GM21390 (cell line): ENCODE results near the gene GMEB2.
"Not testable (repeated sequence)": the region's sequence is repeated elsewhere in the genome, so short reads cannot be mapped to it uniquely, and the experiment has no call there.

Experiments
- ATAC-seq: cut with Tn5 transposase; IDR thresholded peaks from one replicate; pipeline ENCODE4 v1.9.1; 2021; ENCODE audit not compliant: unreplicated experiment

GMEB2 gene

DNA sequence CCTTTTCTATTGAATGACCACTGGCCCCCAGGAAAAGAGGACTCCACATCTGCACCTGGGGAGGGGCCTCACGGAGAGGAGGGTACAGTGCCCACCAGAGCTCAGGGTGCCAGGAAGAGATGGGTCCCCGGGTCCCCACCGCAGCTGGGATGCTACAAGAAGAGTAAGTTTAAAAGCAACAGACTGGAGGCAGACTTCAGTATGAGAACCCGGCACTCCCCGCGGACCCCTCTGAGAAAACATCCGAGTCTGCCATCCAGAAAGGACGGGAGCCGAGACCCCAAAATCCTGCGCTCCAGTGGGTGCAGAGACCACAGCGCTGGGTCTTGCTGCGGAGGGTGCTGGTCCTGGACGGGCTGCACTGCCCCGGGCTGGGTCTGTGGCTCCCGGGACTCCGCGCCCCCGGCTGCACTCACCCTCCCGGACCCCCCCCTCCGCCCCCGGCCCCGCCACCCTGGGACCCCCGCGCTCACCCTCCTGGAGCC lies 53.2 kb downstream of the GMEB2 start:
- no peak for ATAC-seq

DNA sequence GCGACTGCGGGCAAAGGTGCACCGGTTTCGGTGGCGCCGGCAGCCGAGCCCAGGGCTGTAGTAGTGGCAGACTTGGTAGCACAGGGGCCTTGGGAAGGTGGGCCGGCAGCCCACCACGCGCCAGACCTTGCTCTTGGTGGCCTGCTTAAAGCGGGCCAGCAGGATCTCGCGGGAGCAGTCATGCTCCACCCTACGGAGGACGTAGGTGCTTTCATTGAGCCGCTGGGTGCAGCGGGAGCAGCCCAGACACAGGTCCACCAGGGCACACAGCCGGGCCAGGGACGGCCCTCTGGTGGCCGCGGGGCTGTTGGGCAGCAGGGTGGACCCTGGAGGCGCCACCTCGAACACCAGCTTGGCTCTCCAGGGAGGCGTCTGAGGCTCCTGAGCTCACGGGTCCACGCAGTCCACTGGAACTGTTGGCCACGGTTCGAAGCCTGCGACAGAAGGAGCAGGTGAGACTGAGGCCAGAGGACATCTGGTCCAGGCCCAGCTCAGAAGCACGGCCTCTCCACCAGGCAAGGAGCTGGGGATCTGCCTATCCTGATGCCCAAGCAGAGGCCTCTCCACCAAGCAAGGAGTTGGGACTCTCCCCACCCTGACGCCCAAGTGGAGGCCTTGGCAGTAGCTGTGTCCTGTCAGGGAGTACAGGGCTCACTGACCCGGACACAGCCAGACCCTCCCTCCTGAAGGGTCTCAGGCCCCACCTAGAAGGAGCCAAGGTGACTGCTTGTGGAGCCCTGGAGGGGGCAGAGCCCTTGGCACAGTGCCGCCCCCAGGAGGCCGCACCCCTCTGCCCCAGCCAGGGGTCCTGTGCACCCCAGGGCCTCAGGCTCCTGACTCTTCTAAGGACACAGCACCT lies 53.9 kb downstream of the GMEB2 start:
- no peak for ATAC-seq

GRCh38 chr20:63572071-63572787 lies 54.7 kb downstream of the GMEB2 start:
- no peak for ATAC-seq

DNA sequence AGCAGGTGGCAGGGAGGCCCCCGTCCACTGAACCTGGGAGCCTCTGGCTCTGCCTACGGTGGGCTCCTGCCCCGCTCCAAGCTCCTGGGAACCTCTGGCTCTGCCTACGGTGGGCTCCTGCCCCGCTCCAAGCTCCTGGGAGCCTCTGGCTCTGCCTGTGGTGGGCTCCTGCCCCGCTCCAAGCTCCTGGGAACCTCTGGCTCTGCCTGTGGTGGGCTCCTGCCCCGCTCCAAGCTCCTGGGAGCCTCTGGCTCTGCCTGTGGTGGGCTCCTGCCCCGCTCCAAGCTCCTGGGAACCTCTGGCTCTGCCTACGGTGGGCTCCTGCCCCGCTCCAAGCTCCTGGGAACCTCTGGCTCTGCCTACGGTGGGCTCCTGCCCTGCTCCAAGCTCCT lies 55.8 kb downstream of the GMEB2 start:
- ATAC-seq = not testable (repeated sequence)

DNA sequence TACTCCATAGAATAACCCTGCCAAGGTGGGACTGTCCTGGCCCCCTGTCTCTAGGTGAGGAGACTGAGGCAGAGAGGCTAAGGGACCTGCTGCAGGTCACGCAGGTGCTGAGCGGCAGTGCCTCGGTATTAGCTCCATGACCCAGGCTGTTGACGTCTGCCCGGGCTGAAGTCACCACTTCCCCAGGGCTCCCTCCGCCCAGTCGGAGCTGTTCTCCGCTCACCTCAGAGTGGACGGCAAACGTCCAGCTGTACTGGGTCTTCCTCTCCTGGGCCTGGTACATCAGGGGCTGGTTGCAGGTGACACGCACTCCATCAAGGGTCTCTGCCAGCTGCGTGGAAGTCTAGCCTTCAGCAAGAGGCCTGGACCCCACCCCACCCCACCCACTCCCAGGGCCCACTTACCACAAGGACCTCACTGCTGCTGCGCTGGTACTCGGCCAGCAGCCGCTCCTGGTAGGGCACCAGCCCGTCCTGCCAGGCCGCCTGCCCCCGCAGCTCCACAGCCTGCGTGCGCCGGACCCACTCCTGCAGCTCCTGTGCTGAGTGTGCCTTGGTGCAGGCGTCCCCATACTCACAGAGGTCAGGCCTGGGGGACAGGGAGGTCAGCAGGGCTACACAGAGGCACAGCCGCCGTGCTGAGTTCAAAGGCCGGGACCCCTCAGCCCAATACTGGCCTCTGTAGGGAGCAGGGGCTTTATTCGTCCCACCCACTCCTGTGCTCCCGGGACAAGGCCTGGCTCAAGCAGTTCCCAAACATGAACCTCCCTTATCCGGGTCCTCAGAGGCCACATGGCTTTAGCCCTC lies 56.4 kb downstream of the GMEB2 start:
- no peak for ATAC-seq

GRCh38 chr20:63568986-63569949 lies 57.6 kb downstream of the GMEB2 start:
- ATAC-seq = no peak

- ATAC-seq = no peak
These were observed 58.5 kb downstream of the GMEB2 start for GRCh38 chr20:63568170-63568981.

DNA sequence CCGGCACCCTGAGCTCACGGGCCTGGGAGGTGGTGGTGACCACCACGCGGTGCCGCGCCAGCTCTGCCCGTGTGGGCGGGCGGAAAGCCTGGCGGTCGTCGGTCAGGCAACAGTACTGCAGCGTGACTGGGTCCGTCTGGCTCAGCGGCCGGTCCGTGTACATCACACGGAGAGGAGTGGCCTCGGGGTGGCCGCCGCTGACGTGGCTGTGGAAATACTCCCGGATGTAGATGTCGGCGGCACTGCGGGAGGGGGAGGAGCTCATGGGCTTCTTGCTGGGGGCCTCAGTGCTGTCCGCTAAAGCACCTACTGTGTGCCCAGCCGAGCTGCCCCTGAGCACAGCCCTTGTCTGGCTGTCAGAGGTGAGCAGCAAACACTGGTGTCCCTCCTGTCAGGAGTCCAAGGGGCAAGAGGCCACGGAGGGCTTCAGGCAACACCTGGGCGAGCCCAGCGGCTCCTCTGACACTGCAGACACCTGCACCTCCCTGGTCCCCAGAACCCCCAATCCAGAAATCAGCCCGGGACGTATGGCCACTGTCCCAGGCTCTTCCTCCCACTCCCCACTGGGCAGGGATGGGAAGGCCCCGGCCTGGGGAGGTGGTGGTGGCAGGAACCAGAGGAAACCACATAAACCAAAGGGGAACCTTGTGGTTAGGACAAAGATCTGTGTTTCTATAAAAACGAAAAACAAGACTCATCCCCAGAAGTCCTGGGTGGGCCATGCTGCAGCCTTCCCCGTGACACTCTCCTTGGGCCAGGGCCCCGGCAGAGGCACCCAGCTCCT lies 59.3 kb downstream of the GMEB2 start:
- ATAC-seq = peak; percentile 65

- ATAC-seq = no peak
These were observed 59.8 kb downstream of the GMEB2 start for GRCh38 chr20:63567136-63567385.

GRCh38 chr20:63566395-63567135 lies 60.3 kb downstream of the GMEB2 start:
- no peak for ATAC-seq

DNA sequence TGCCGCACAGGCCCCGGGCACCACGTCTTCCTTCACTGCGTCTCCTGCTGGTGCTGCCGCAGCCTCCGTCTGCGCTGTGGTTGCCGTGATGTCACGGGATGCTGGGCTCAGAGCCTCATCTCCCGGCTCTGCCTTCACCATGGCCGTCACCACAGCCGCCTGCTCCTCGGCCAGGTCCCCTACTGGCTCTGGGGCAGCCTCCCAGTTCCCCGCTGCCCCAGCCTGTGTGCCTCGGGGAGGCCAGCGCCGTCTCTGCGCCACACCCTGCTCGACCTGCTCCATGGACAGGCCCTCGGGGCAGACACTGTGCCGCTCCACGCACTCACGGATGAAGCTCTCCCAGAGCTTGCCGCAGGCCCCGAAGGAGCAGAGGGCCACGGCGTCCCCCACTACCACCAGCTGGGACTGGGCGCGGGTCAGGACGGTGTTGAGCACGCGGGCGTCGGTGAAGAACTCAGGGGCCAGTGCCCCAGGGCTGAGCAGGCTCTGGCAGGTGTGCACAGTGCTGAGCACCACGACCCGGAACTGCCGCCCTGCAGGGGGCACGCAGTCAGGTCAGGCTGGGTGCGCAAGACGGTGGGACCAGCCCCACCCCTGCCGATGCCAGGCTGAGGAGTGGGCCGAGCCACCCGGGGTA lies 61.1 kb downstream of the GMEB2 start:
- no peak for ATAC-seq

DNA sequence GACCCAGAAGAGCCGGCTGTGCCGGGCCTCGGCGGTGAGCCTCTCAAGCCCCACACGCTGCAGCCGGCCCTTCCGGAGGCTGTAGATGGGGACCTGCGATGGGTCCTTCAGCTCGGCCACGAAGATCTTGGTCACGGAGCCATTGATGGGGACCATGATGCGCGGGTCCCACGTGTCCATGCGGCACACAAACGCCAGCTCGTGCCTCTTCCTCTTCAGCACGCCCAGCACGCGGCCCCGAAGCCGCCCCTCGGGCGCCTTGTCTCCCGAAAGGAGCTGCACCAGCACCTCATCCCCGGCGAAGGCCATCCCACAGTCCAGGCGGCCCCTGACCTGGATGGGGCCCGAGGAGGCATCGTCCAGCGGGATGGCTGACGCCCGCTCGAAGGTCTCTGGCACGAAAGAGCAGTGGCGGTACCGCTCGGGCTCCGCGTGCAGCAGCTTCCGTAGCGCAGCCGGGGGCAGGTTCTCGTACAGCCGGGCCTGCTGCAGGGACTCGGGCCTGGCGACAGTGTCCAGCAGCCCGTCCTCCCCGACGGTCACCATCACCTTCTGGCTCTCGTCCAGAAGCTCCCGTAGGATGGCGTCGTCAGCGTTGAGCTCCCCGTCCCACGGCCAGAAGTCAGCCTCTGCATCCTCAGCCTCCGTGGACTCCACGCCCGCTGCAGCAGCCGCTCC lies 61.7 kb downstream of the GMEB2 start:
- no peak for ATAC-seq

DNA sequence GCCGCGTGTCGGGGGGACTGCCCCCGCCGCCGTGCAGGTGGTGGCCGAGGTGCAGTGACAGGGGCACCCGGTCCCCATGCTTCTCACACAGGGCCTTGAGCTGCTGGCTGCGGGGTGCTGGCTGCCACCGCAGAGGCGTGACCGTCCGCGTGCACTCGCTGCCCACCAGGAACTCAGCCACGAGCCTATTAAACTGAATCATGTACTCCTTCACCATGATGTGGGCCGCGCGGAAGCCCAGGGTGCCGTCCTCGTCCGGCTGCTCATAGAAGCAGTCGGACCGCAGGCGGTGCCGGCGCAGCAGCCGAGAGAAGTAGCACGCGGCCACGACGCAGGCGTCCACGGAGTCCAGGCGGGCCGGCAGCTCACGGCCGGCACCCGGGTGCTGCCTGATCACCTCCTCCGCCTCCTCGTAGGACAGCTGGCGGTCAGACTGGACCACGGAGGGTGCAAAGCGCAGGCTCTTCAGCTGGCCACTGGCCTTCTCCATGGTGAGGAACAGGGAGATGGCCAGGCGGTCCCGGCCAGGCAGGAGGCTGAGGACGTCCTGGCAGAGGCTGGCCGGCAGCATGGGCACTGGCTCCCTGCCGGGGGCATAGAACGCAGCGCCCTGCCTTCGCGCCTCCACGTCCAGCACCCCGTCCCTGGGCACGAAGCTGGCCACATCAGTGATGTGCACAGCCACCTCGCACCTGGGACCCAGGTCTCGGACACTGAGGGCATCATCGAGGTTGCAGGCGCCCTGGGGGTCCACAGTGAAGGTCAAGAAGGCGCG lies 62.7 kb downstream of the GMEB2 start:
- ATAC-seq = no peak

GRCh38 chr20:63563225-63563935 lies 63.5 kb downstream of the GMEB2 start:
- no peak for ATAC-seq

DNA sequence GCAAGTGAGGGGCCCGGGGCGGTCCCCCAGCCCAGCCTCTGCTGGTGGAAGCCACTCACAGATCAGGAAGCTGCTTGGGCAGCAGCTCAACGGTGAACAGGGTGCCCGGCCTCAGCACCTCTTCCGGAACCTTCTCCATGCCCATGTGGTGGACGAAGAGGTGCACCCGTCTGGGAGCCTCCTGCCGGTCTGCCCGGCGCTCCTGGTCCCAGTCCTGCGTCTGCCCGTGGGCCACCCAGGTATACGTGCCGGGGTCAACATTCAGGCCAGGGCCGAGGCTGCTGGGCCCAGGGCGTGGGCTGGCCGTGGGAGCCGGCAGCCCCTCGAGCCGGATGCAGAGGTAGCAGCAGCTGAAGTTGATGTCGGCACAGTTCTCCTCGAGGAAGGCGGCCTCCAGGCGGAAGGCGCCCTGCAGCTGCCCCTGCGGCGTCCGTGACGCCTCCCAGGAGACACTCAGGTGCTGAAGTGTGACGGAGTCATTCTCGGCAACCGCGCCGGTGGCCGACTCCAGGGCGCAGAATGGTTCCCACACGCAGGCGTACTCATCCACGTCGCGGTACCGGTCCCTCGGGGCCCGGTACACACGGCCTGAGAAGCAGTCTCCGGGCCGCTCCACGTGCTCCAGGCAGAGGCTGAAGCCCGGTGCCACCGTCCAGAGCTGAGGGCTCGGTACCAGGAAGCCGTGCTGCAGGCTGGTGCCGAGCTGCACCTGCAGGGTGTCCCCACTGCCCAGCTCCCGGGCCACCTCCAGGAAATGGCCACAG lies 64.3 kb downstream of the GMEB2 start:
- ATAC-seq = no peak
